PC-3 (cell line): Measurements from ENCODE around the gene ATXN7L1. TPM values are rescaled to one million over a fixed set of nuclear protein-coding genes. Genes with fewer than 3 reads are reported as not detected.

Experiments
- ATAC-seq: fragments of 200-7000 bp; cut with Tn5 transposase; 2 replicates; pipeline ENCODE4 v1.9.1; 2020; ENCODE audit warnings: mild to moderate bottlenecking, moderate library complexity
- BruUV-seq: library from RNA; stranded (reverse); fragments of 400-500 nt; replicated peaks from 2 replicates; lab custom pipeline; 2021; lab: Mats Ljungman, UMichigan
- CTCF ChIA-PET: fragments of 300-600 bp; sonication (Branson Sonifier 250); formaldehyde crosslinking; loops from one replicate; lab custom pipeline; 2022; ENCODE audit warnings: antibody characterized with exemption; lab: Charles Lee
- POLR2A ChIA-PET: fragments of 300-600 bp; sonication (Branson Sonifier 250); formaldehyde crosslinking; loops from one replicate; lab custom pipeline; 2022; ENCODE audit warnings: antibody characterized with exemption; ENCODE audit not compliant: unreplicated experiment; lab: Charles Lee
- DNase-seq: peaks from one replicate; pipeline ENCODE4 v3.0.0-alpha.2; 2015
- H2AFZ ChIP-seq: fragments of 300-600 bp; sonication (generic); 2 replicates; pipeline ENCODE4 v1.6.0; 2016; ENCODE audit warnings: antibody characterized with exemption, low read length
- H3F3A ChIP-seq: fragments of 300-600 bp; sonication (generic); one replicate; pipeline ENCODE4 v1.6.0; 2017; ENCODE audit warnings: antibody characterized with exemption, low read length, control low read depth, mild to moderate bottlenecking; ENCODE audit not compliant: unreplicated experiment
- H3K27ac ChIP-seq: fragments of 300-600 bp; sonication (generic); 2 replicates; pipeline ENCODE4 v1.5.1; 2016; ENCODE audit warnings: mild to moderate bottlenecking, low read length
- H3K27me3 ChIP-seq: fragments of 300-600 bp; sonication (generic); 2 replicates; pipeline ENCODE4 v1.6.1; 2016; ENCODE audit warnings: low read length, mixed read lengths
- H3K36me3 ChIP-seq: fragments of 300-600 bp; sonication (generic); 2 replicates; pipeline ENCODE4 v1.6.1; 2016; ENCODE audit warnings: low read depth, mixed run types, low read length, mixed read lengths
- H3K4me1 ChIP-seq: fragments of 300-600 bp; sonication (generic); 2 replicates; pipeline ENCODE4 v1.5.1; 2016; ENCODE audit warnings: low read length; ENCODE audit not compliant: insufficient read depth
- H3K4me2 ChIP-seq: fragments of 300-600 bp; sonication (generic); 2 replicates; pipeline ENCODE4 v1.6.0; 2016; ENCODE audit warnings: low read length
- H3K4me3 ChIP-seq: fragments of 300-600 bp; sonication (generic); 2 replicates; pipeline ENCODE4 v1.5.1; 2016; ENCODE audit warnings: mild to moderate bottlenecking, low read length, mixed read lengths
- H3K79me2 ChIP-seq: fragments of 300-600 bp; sonication (generic); 2 replicates; pipeline ENCODE4 v1.6.1; 2017; ENCODE audit warnings: low read length, mixed read lengths
- H3K9ac ChIP-seq: fragments of 300-600 bp; sonication (generic); 2 replicates; pipeline ENCODE4 v1.6.0; 2016; ENCODE audit warnings: mild to moderate bottlenecking, low read length
- H3K9me2 ChIP-seq: fragments of 300-600 bp; sonication (generic); replicated peaks from 2 replicates; pipeline ENCODE4 v1.6.1; 2016; ENCODE audit warnings: mixed run types, low read length, mixed read lengths
- H3K9me3 ChIP-seq: fragments of 300-600 bp; sonication (generic); 2 replicates; pipeline ENCODE4 v1.6.1; 2016; ENCODE audit warnings: low read length, mixed read lengths
- H4K20me1 ChIP-seq: fragments of 300-600 bp; sonication (generic); 2 replicates; pipeline ENCODE4 v1.6.1; 2016; ENCODE audit warnings: low read length, mixed read lengths
- EZH2 ChIP-seq: fragments of 300-600 bp; sonication (generic); IDR thresholded peaks from one replicate; pipeline ENCODE4 v1.6.1; 2017; ENCODE audit warnings: antibody characterized with exemption, mild to moderate bottlenecking, low read length; ENCODE audit not compliant: unreplicated experiment
- EZH2phosphoT487 ChIP-seq: fragments of 300-600 bp; sonication (generic); IDR thresholded peaks from 2 replicates; pipeline ENCODE4 v1.6.1; 2018; ENCODE audit warnings: mild to moderate bottlenecking, antibody characterized with exemption, low read length, borderline replicate concordance
- intact Hi-C: fragments of 100-400 bp; cut with micrococcal nuclease; formaldehyde crosslinking; loops from 2 replicates; pipeline ENCODE4 v1.9.0; 2023
- total RNA-seq: library from RNA; depleted of rRNA; stranded (reverse); fragments of >200 nt; gene quantifications from 2 replicates; pipeline ENCODE4 v1.2.3, GENCODE V29; 2014
- TF ChIP-seq, protein P1 (sequence below): fragments of 300-600 bp; sonication (generic); conservative IDR thresholded peaks from 2 replicates; pipeline ENCODE4 v1.5.1; 2017; ENCODE audit warnings: antibody characterized with exemption, low read depth, mild to moderate bottlenecking, low read length

Gene ATXN7L1
- total RNA-seq, 1 experiment from 2014 or later: 16.0 TPM

DNA sequence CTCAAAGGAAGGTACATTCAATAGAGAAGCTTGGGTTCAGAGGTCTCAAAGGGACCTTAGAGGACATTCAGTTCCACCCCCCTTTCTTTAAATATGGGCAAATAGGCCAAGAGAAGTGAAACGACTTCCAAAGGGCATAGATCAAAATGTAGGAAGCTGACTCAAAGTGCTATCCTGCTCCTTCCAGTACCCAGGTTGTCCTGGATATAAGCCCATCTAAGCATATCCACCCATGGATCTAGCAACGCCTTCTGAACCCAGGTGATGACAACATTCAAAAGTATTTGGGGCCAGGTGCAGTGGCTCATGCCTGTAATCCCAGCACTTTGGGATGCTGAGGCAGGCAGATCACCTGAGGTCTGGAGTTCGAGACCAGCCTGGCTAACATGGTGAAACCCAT is 5.3 kb downstream of the ATXN7L1 start:
- DNase-seq (peak; percentile 86), ATAC-seq (peak; percentile 12; the same call in 1 of the 2 replicates)
- ChIA-PET CTCF (no interaction called here), POLR2A (interaction anchor here (0.6 kb wide), 1 partner anchor 94 kb away, joined by 4 read pairs; no protein-coding TSS in a partner anchor)
- TF ChIP-seq EZH2phosphoT487 (no peak), EZH2 (no peak)
- TF ChIP-seq, protein P1, sequence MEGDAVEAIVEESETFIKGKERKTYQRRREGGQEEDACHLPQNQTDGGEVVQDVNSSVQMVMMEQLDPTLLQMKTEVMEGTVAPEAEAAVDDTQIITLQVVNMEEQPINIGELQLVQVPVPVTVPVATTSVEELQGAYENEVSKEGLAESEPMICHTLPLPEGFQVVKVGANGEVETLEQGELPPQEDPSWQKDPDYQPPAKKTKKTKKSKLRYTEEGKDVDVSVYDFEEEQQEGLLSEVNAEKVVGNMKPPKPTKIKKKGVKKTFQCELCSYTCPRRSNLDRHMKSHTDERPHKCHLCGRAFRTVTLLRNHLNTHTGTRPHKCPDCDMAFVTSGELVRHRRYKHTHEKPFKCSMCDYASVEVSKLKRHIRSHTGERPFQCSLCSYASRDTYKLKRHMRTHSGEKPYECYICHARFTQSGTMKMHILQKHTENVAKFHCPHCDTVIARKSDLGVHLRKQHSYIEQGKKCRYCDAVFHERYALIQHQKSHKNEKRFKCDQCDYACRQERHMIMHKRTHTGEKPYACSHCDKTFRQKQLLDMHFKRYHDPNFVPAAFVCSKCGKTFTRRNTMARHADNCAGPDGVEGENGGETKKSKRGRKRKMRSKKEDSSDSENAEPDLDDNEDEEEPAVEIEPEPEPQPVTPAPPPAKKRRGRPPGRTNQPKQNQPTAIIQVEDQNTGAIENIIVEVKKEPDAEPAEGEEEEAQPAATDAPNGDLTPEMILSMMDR: no peak
- Histone ChIP-seq H3K4me3 (no peak overlapping the region), H2AFZ (no peak overlapping the region), H3K9me3 (no peaks in the 10 kb centered on the region), H4K20me1 (0 out of 2 replicates have a peak, but pooled peaks cover 4% of the 10 kb centered on the region), H3K4me1 (peaks cover 23% of the 10 kb centered on the region), H3F3A (no peaks in the 10 kb centered on the region), H3K9ac (no peak overlapping the region), H3K4me2 (no peak overlapping the region; the same call in 1 of the 2 replicates), H3K36me3 (no peaks in the 10 kb centered on the region), H3K9me2 (no peaks in the 10 kb centered on the region), H3K27ac (no peak overlapping the region), H3K27me3 (no peaks in the 10 kb centered on the region), H3K79me2 (peaks cover 24% of the 10 kb centered on the region)
- no TSS peak for BruUV-seq
- intact Hi-C loops: no loop called here

- no peak for ATAC-seq
- Histone ChIP-seq H3K4me2 (no peak overlapping the region), H3K27me3 (no peaks in the 10 kb centered on the region), H3K9ac (no peak overlapping the region), H3F3A (no peaks in the 10 kb centered on the region), H4K20me1 (no peaks in the 10 kb centered on the region), H3K4me3 (no peak overlapping the region), H2AFZ (no peak overlapping the region), H3K79me2 (no peaks in the 10 kb centered on the region), H3K9me2 (no peaks in the 10 kb centered on the region), H3K36me3 (no peaks in the 10 kb centered on the region), H3K4me1 (peaks cover 6% of the 10 kb centered on the region; the same call in 1 of the 2 replicates), H3K9me3 (no peaks in the 10 kb centered on the region), H3K27ac (no peak overlapping the region)
- ChIA-PET POLR2A (no interaction called here), CTCF (no interaction called here)
- BruUV-seq: no TSS peak
- no peak for TF ChIP-seq EZH2
- TF ChIP-seq, protein P1: no peak
- TF ChIP-seq EZH2phosphoT487: no peak
- intact Hi-C loops: no loop called here
- no peak for DNase-seq
Observed at GRCh38 chr7:105866102-105866801, 10.1 kb downstream of the ATXN7L1 start.

GRCh38 chr7:105863876-105864275 is 12.5 kb downstream of the ATXN7L1 start:
- no peak overlapping the region for H3K27ac ChIP-seq
- no peaks in the 10 kb centered on the region for H3K4me1 ChIP-seq
- TF ChIP-seq, protein P1: no peak
- TF ChIP-seq EZH2 (no peak), EZH2phosphoT487 (no peak)
- no peak overlapping the region for H3K9ac ChIP-seq
- no peak overlapping the region for H2AFZ ChIP-seq
- ATAC-seq (no peak), DNase-seq (no peak)
- H3K79me2 ChIP-seq: no peaks in the 10 kb centered on the region
- ChIA-PET POLR2A (no interaction called here), CTCF (no interaction called here)
- no peak overlapping the region for H3K4me2 ChIP-seq
- H3K4me3 ChIP-seq: no peak overlapping the region
- BruUV-seq: no TSS peak
- intact Hi-C loops: no loop called here
- no peaks in the 10 kb centered on the region for H3K9me3 ChIP-seq
- no peaks in the 10 kb centered on the region for H3K9me2 ChIP-seq
- no peaks in the 10 kb centered on the region for H3K27me3 ChIP-seq
- no peaks in the 10 kb centered on the region for H3K36me3 ChIP-seq
- no peaks in the 10 kb centered on the region for H3F3A ChIP-seq
- no peaks in the 10 kb centered on the region for H4K20me1 ChIP-seq
